H1 (cell line): ENCODE measurements around the gene FFAR2. TPM values are rescaled to one million over a fixed set of nuclear protein-coding genes. Genes with fewer than 3 reads are reported as not detected.

Source experiments
- CTCF ChIA-PET: fragments of 300-600 bp; sonication (Branson Sonifier 250); formaldehyde crosslinking; loops from one replicate; lab custom pipeline; 2021; ENCODE audit not compliant: partially characterized antibody; lab: Charles Lee
- POLR2A ChIA-PET: fragments of 300-600 bp; sonication (Branson Sonifier 250); formaldehyde crosslinking; loops from one replicate; lab custom pipeline; 2021; ENCODE audit warnings: inconsistent platforms; ENCODE audit not compliant: partially characterized antibody; lab: Charles Lee
- DNase-seq, 2 experiments: peaks; one replicate each; pipeline versions ENCODE4 v3.0.0 to v3.0.0-alpha.2; 2010 to 2022; ENCODE audit warnings: low spot score in 2 of 2, low read depth in 1 of 2, mixed read lengths in 1 of 2
- FAIRE-seq: peaks from 2 replicates; lab custom pipeline; 2011; peaks lifted over from hg19 to GRCh38; lab: Jason Lieb, UNC
- H2AFZ ChIP-seq: 2 replicates; pipeline ENCODE4 v1.8.1; 2012; ENCODE audit warnings: low read length, inconsistent platforms
- H2AK5ac ChIP-seq: 2 replicates; pipeline ENCODE4 v1.6.1; 2013; ENCODE audit warnings: low read depth, low read length
- H2BK120ac ChIP-seq: replicated peaks from 2 replicates; pipeline ENCODE3; 2013; ENCODE audit warnings: low read depth, low read length, inconsistent platforms
- H2BK12ac ChIP-seq: 2 replicates; pipeline ENCODE4 v1.6.1; 2013; ENCODE audit warnings: low read depth, low read length
- H2BK15ac ChIP-seq: 2 replicates; pipeline ENCODE4 v1.6.1; 2013; ENCODE audit warnings: low read length
- H2BK20ac ChIP-seq: 2 replicates; pipeline ENCODE4 v1.6.1; 2013; ENCODE audit warnings: low read length
- H2BK5ac ChIP-seq: 2 replicates; pipeline ENCODE4 v1.6.1; 2013; ENCODE audit warnings: low read depth, low read length
- H3K14ac ChIP-seq: 2 replicates; pipeline ENCODE4 v1.6.1; 2013; ENCODE audit warnings: inconsistent platforms; ENCODE audit not compliant: insufficient read length
- H3K18ac ChIP-seq: 2 replicates; pipeline ENCODE4 v1.6.1; 2013; ENCODE audit warnings: low read length; ENCODE audit errors: extremely low read depth
- H3K23ac ChIP-seq: 2 replicates; pipeline ENCODE4 v1.6.1; 2013; ENCODE audit warnings: inconsistent platforms; ENCODE audit not compliant: insufficient read length
- H3K23me2 ChIP-seq: 2 replicates; pipeline ENCODE4 v1.6.1; 2013; ENCODE audit warnings: low read depth, low read length
- H3K27ac ChIP-seq: 2 replicates; pipeline ENCODE4 v1.6.1; 2011; ENCODE audit warnings: low read depth, low read length, inconsistent platforms
- H3K27me3 ChIP-seq, 4 experiments: replicated peaks in 1 of 4; 1 replicate in 1 of 4; 2 replicates in 3 of 4; pipeline versions ENCODE4 v1.6.1 to v1.8.1; 2011 to 2013; ENCODE audit warnings: low read length in 3 of 4, mild to moderate bottlenecking in 3 of 4, inconsistent platforms in 2 of 4, mixed read lengths in 2 of 4, moderate library complexity in 1 of 4; ENCODE audit not compliant: control insufficient read depth in 3 of 4, insufficient read depth in 3 of 4; ENCODE audit errors: extremely low read depth in 1 of 4
- H3K36me3 ChIP-seq, 4 experiments: 2 replicates each; pipeline versions ENCODE4 v1.6.1 to v1.8.1; 2011 to 2013; ENCODE audit warnings: mild to moderate bottlenecking in 4 of 4, low read length in 3 of 4, moderate library complexity in 2 of 4, control low read depth in 1 of 4, inconsistent platforms in 1 of 4; ENCODE audit not compliant: insufficient read depth in 4 of 4, control insufficient read depth in 2 of 4
- H3K4ac ChIP-seq: replicated peaks from 2 replicates; pipeline ENCODE3; 2013; ENCODE audit warnings: low read length, low read depth, mixed read lengths, inconsistent platforms; ENCODE audit not compliant: insufficient read length
- H3K4me1 ChIP-seq, 4 experiments: replicated peaks in 1 of 4; 1 replicate in 1 of 4; 2 replicates in 3 of 4; pipeline versions ENCODE4 v1.6.1 to v1.8.1; 2011 to 2013; ENCODE audit warnings: low read length in 3 of 4, inconsistent platforms in 2 of 4, mixed read lengths in 1 of 4; ENCODE audit not compliant: insufficient read depth in 4 of 4, control insufficient read depth in 3 of 4
- H3K4me2 ChIP-seq, 2 experiments: 2 replicates each; pipeline versions ENCODE4 v1.6.1 to v1.8.1; 2011 to 2013; ENCODE audit warnings: low read depth in 2 of 2, low read length in 2 of 2, control low read depth in 1 of 2, inconsistent platforms in 1 of 2, mild to moderate bottlenecking in 1 of 2; ENCODE audit not compliant: insufficient read depth in 1 of 2
- H3K4me3 ChIP-seq, 4 experiments: fragments of 200-600, 300-600 bp in 1 of 4; sonication (generic), shearing (Covaris generic), sonication (Bioruptor Twin) in 1 of 4; 2 replicates each; pipeline versions ENCODE4 v1.5.1 to v1.8.1; 2011 to 2016; ENCODE audit warnings: low read length in 4 of 4, low read depth in 3 of 4, control low read depth in 2 of 4, inconsistent platforms in 2 of 4, mild to moderate bottlenecking in 2 of 4, mixed read lengths in 1 of 4, moderate library complexity in 1 of 4; ENCODE audit not compliant: insufficient read depth in 2 of 4; ENCODE audit errors: extremely low read depth in 1 of 4
- H3K56ac ChIP-seq: replicated peaks from 2 replicates; pipeline ENCODE3; 2013; ENCODE audit warnings: low read depth, mild to moderate bottlenecking, mixed read lengths, low read length, inconsistent platforms; ENCODE audit not compliant: insufficient read length
- H3K79me1 ChIP-seq: 2 replicates; pipeline ENCODE4 v1.6.1; 2013; ENCODE audit warnings: low read depth, low read length, control low read depth
- H3K79me2 ChIP-seq, 2 experiments: 2 replicates each; pipeline versions ENCODE4 v1.6.1 to v1.8.1; 2012 to 2013; ENCODE audit warnings: low read length in 2 of 2, mild to moderate bottlenecking in 2 of 2, inconsistent platforms in 1 of 2; ENCODE audit not compliant: insufficient read depth in 2 of 2, control insufficient read depth in 1 of 2
- H3K9ac ChIP-seq, 4 experiments: replicated peaks in 1 of 4; 1 replicate in 1 of 4; 2 replicates in 3 of 4; pipeline versions ENCODE4 v1.6.1 to v1.8.1; 2011 to 2013; ENCODE audit warnings: low read depth in 3 of 4, low read length in 3 of 4, control low read depth in 2 of 4, mild to moderate bottlenecking in 2 of 4, moderate library complexity in 2 of 4, inconsistent platforms in 1 of 4; ENCODE audit errors: extremely low read depth in 1 of 4
- H3K9me3 ChIP-seq, 2 experiments: 2 replicates each; pipeline versions ENCODE4 v1.6.1 to v1.8.1; 2012 to 2013; ENCODE audit warnings: mild to moderate bottlenecking in 2 of 2, moderate library complexity in 2 of 2, control low read depth in 1 of 2, inconsistent platforms in 1 of 2, low read depth in 1 of 2, low read length in 1 of 2, mixed read lengths in 1 of 2; ENCODE audit not compliant: insufficient read depth in 2 of 2
- H4K20me1 ChIP-seq, 2 experiments: replicated peaks in 1 of 2; 2 replicates each; pipeline versions ENCODE3 to v1.8.1; 2011 to 2013; ENCODE audit warnings: inconsistent platforms in 2 of 2, low read length in 2 of 2, mild to moderate bottlenecking in 1 of 2; ENCODE audit not compliant: insufficient read depth in 2 of 2, control insufficient read depth in 1 of 2
- H4K5ac ChIP-seq: 2 replicates; pipeline ENCODE4 v1.6.1; 2013; ENCODE audit warnings: low read length, low read depth, mixed read lengths, inconsistent platforms; ENCODE audit not compliant: insufficient read length
- H4K8ac ChIP-seq: 2 replicates; pipeline ENCODE4 v1.8.0; 2013; ENCODE audit warnings: mild to moderate bottlenecking, moderate library complexity, low read length, inconsistent platforms; ENCODE audit not compliant: insufficient read depth; ENCODE audit errors: extremely low read depth
- H4K91ac ChIP-seq: replicated peaks from 2 replicates; pipeline ENCODE3; 2013; ENCODE audit warnings: low read length, mixed read lengths, inconsistent platforms; ENCODE audit not compliant: insufficient read length
- ASH2L ChIP-seq: fragments of 200-600, 300-600 bp; sonication (generic); IDR thresholded peaks from one replicate; pipeline ENCODE4 v1.7.1; 2017; ENCODE audit warnings: low read length
- BRCA1 ChIP-seq: IDR thresholded peaks from 2 replicates; pipeline ENCODE4 v1.6.1; 2012; ENCODE audit warnings: low read depth, low read length, improper control_type of control experiment
- CHD2 ChIP-seq: IDR thresholded peaks from 2 replicates; pipeline ENCODE4 v1.6.1; 2012; ENCODE audit warnings: low read length, improper control_type of control experiment
- E2F6 ChIP-seq: IDR thresholded peaks from 2 replicates; pipeline ENCODE4 v1.6.1; 2012; ENCODE audit warnings: inconsistent platforms
- EZH2 ChIP-seq: fragments of 200-600 bp; sonication (generic); IDR thresholded peaks from 2 replicates; pipeline ENCODE4 v1.7.1; 2012; ENCODE audit warnings: low read depth, mild to moderate bottlenecking, moderate library complexity, low read length, inconsistent platforms; ENCODE audit not compliant: severe bottlenecking
- JUN ChIP-seq: IDR thresholded peaks from 2 replicates; pipeline ENCODE4 v1.6.1; 2011; ENCODE audit warnings: low read depth, mild to moderate bottlenecking, improper control_type of control experiment, low read length
- MAX ChIP-seq: IDR thresholded peaks from 2 replicates; pipeline ENCODE4 v1.6.1; 2012; ENCODE audit warnings: inconsistent platforms
- NANOG ChIP-seq: IDR thresholded peaks from 2 replicates; pipeline ENCODE4 v1.6.1; 2011; ENCODE audit warnings: low read length, low read depth, mild to moderate bottlenecking, inconsistent platforms; ENCODE audit not compliant: insufficient read depth, poor library complexity, severe bottlenecking
- RBBP5 ChIP-seq: IDR thresholded peaks from 2 replicates; pipeline ENCODE4 v1.7.1; 2012; ENCODE audit warnings: low read depth, mild to moderate bottlenecking, inconsistent platforms, low read length, moderate library complexity, borderline replicate concordance
- RFX5 ChIP-seq: IDR thresholded peaks from 2 replicates; pipeline ENCODE4 v1.6.1; 2011; ENCODE audit warnings: low read depth, low read length, improper control_type of control experiment, borderline replicate concordance
- SIX5 ChIP-seq: IDR thresholded peaks from 2 replicates; pipeline ENCODE4 v1.6.1; 2011; ENCODE audit warnings: mild to moderate bottlenecking, low read depth, low read length
- TAF7 ChIP-seq: optimal IDR thresholded peaks from 2 replicates; pipeline ENCODE3; 2011; ENCODE audit warnings: low read depth, mild to moderate bottlenecking, inconsistent platforms, low read length, moderate library complexity, borderline replicate concordance
- WGBS, 2 experiments: shearing (Covaris generic) in 1 of 2; methylation state at CpG; one replicate each; pipeline versions ENCODE4 v1.1.6 to v1.1.7; 2013 to 2015; ENCODE audit warnings: low lambda C conversion rate in 2 of 2, mixed read lengths in 2 of 2, inconsistent platforms in 1 of 2, low coverage in 1 of 2, missing lambda C conversion rate in 1 of 2; ENCODE audit not compliant: insufficient replicate concordance in 2 of 2, insufficient coverage in 1 of 2, insufficient read length in 1 of 2; ENCODE audit errors: extremely low coverage in 1 of 2, missing lambda C conversion rate in 1 of 2; 5-methylcytosine and 5-hydroxymethylcytosine counted together
- polyA plus RNA-seq, 7 experiments: library from polyadenylated mRNA; depleted of rRNA in 3 of 7; stranded (reverse) in 5 of 7; unstranded in 2 of 7; fragments of >200 nt in 5 of 7; fragments of 200-250 nt in 2 of 7; gene quantifications; 1 replicate in 5 of 7; 2 replicates in 1 of 7; 4 replicates in 1 of 7; pipeline versions ENCODE4 v1.2.1 to v1.2.3, GENCODE V29; 2011 to 2013; ENCODE audit warnings: missing spikeins in 2 of 7, mixed read lengths in 2 of 7
- total RNA-seq: library from RNA; stranded (reverse); fragmentation: NEBNext Ultra II Directional; extraction: Animal tissue kit (Norgen Biotek cat#: 25700); gene quantifications from 2 replicates; pipeline ENCODE4 v1.2.1, GENCODE V29; 2021

FFAR2 gene
- total and polyA plus RNA-seq, 2 of the 8 experiments (the other 6 are each of a cell fraction or from before 2014, with no cell fraction given), result not detected

GRCh38 chr19:35459414-35460082 is 11.5 kb downstream of the FFAR2 start:
- no peak for DNase-seq
- no peak for FAIRE-seq
- Histone ChIP-seq H3K4me1 (no peaks in the 10 kb centered on the region), H3K79me2 (no peaks in the 10 kb centered on the region), H2BK20ac (no peak overlapping the region), H2AK5ac (no peak overlapping the region), H3K23me2 (peaks cover 1% of the 10 kb centered on the region; the same call in 1 of the 2 replicates), H3K23ac (no peak overlapping the region), H2BK15ac (no peak overlapping the region), H3K27me3 (no peaks in the 10 kb centered on the region), H3K79me1 (no peaks in the 10 kb centered on the region), H3K18ac (no peak overlapping the region), H4K5ac (no peak overlapping the region), H2BK120ac (no peak overlapping the region), H3K27ac (no peak overlapping the region), H2AFZ (no peak overlapping the region), H2BK12ac (no peak overlapping the region), H3K56ac (no peak overlapping the region), H3K4ac (no peak overlapping the region), H3K9ac (no peak overlapping the region), H3K4me2 (no peak overlapping the region), H3K4me3 (no peak overlapping the region), H4K8ac (no peak overlapping the region), H4K20me1 (no peaks in the 10 kb centered on the region), H3K14ac (no peak overlapping the region), H3K36me3 (no peaks in the 10 kb centered on the region), H2BK5ac (no peak overlapping the region), H3K9me3 (no peaks in the 10 kb centered on the region), H4K91ac (no peak overlapping the region)
- POLR2A ChIA-PET, result no interaction called here
- CTCF ChIA-PET, result interaction anchor here (0.7 to 1.8 kb wide), 9 partner anchors 9 to 107 kb away, joined by 3 to 17 read pairs (median 3); partner anchors contain the start of gene FFAR2
- WGBS, 2 experiments, result 81% methylated on average over 14 of the region's 14 CpGs; no CpG with 5 or more reads in 1 of the 2 experiments
- TF ChIP-seq MAX, result no peak
- TF ChIP-seq NANOG, result no peak
- TF ChIP-seq RBBP5, result no peak
- TF ChIP-seq EZH2, result no peak
- no peak for TF ChIP-seq CHD2
- TF ChIP-seq E2F6, result no peak
- no peak for TF ChIP-seq RFX5
- no peak for TF ChIP-seq BRCA1
- TF ChIP-seq JUN, result no peak
- no peak for TF ChIP-seq ASH2L
- TF ChIP-seq TAF7, result no peak
- TF ChIP-seq SIX5, result no peak
